Hepatocyte (in vitro differentiated cells): ENCODE measurements around the gene KDM6A.

Source experiments
- EZH2 ChIP-seq: fragments of 200-600 bp; sonication (generic); IDR thresholded peaks from 2 replicates; pipeline ENCODE4 v1.6.1; 2016; ENCODE audit warnings: antibody characterized with exemption, mild to moderate bottlenecking, borderline replicate concordance
- TF ChIP-seq, protein P1 (sequence below): fragments of 200-600 bp; sonication (generic); IDR thresholded peaks from 2 replicates; pipeline ENCODE4 v1.5.1; 2016; ENCODE audit warnings: antibody characterized with exemption, mild to moderate bottlenecking; ENCODE audit not compliant: poor library complexity

DNA sequence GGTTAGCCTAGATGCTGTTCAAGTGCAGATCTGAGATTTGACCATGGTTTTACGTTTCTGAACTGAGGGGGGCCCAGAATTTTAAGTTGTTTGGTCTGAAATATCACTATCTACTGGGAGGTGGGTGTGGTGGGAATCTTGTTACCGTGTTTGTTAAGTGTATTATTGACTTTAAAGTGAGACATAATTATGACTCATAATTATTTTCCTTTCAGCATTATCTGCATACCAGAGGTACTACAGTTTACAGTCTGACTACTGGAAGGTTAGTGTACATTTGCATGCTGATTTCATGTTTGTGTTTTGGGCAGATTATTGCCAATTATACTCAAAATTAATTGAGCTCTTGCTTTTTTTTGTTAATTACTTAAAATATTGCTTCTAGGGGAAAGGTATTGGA is 101.5 kb downstream of the KDM6A start:
- TF ChIP-seq, protein P1, sequence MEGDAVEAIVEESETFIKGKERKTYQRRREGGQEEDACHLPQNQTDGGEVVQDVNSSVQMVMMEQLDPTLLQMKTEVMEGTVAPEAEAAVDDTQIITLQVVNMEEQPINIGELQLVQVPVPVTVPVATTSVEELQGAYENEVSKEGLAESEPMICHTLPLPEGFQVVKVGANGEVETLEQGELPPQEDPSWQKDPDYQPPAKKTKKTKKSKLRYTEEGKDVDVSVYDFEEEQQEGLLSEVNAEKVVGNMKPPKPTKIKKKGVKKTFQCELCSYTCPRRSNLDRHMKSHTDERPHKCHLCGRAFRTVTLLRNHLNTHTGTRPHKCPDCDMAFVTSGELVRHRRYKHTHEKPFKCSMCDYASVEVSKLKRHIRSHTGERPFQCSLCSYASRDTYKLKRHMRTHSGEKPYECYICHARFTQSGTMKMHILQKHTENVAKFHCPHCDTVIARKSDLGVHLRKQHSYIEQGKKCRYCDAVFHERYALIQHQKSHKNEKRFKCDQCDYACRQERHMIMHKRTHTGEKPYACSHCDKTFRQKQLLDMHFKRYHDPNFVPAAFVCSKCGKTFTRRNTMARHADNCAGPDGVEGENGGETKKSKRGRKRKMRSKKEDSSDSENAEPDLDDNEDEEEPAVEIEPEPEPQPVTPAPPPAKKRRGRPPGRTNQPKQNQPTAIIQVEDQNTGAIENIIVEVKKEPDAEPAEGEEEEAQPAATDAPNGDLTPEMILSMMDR: no peak
- no peak for TF ChIP-seq EZH2
